ENCODE results near the gene CIAO1.

- TF ChIP-seq CTCF (conservative IDR thresholded peaks at IDR 0.05) (no peak), EZH2 (IDR thresholded peaks at IDR 0.05; ENCODE audit: low read depth) (no peak)
Observed at GRCh38 chr2:96271995-96272394, 6.0 kb downstream of the CIAO1 start.

Data from PC-9 (cell line).